GM12891 (cell line): ENCODE measurements around the gene KLHL12.

Experiments used
- POLR2A ChIP-seq: IDR thresholded peaks from 2 replicates; pipeline ENCODE4 v1.6.1; 2011; ENCODE audit warnings: low read depth, low read length, control low read depth
- POLR2AphosphoS5 ChIP-seq: IDR thresholded peaks from 2 replicates; pipeline ENCODE4 v1.6.1; 2011; ENCODE audit warnings: low read depth, low read length, control low read depth

GRCh38 chr1:202844935-202845334, 82.1 kb downstream of the KLHL12 start:
- TF ChIP-seq POLR2AphosphoS5 (no peak), POLR2A (no peak)
